Natural killer cell (primary cell): ENCODE measurements around the gene HPX. TPM values are rescaled to one million over a fixed set of nuclear protein-coding genes. Genes with fewer than 3 reads are reported as not detected.

Source experiments
- ATAC-seq, 3 donors: fragments of 150-1000 bp in 2 of 3; fragments of 200-7000 bp in 1 of 3; cut with Tn5 transposase; 1 replicate in 1 of 3; 2 replicates in 2 of 3; pipeline ENCODE4 v1.10.0; 2021; ENCODE audit warnings: mild to moderate bottlenecking in 2 of 3, moderate library complexity in 2 of 3
- DNase-seq, 2 donors: peaks; one replicate each; pipeline versions ENCODE4 v3.0.0 to v3.0.0-alpha.2; 2013 to 2021; ENCODE audit warnings: mixed read lengths in 1 of 2
- H3K27ac ChIP-seq: one replicate; pipeline ENCODE4 v1.5.1; 2013; ENCODE audit warnings: mild to moderate bottlenecking, low read length
- H3K27me3 ChIP-seq: one replicate; pipeline ENCODE4 v1.6.1; 2013; ENCODE audit warnings: low read length; ENCODE audit not compliant: control insufficient read depth, insufficient read depth
- H3K36me3 ChIP-seq: one replicate; pipeline ENCODE4 v1.6.1; 2013; ENCODE audit warnings: low read length; ENCODE audit not compliant: control insufficient read depth, insufficient read depth
- H3K4me1 ChIP-seq: one replicate; pipeline ENCODE4 v1.6.1; 2013; ENCODE audit warnings: low read length; ENCODE audit not compliant: control insufficient read depth, insufficient read depth
- H3K4me3 ChIP-seq: one replicate; pipeline ENCODE4 v1.5.1; 2013; ENCODE audit warnings: low read length
- H3K9me3 ChIP-seq: one replicate; pipeline ENCODE4 v1.6.1; 2013; ENCODE audit warnings: low read length; ENCODE audit not compliant: control insufficient read depth, insufficient read depth
- H3K27ac Mint-ChIP-seq, 2 donors: one replicate each; pipeline ENCODE4 v1.8.0; 2022; ENCODE audit warnings: mild to moderate bottlenecking in 2 of 2, mixed read lengths in 2 of 2, moderate library complexity in 1 of 2
- H3K27me3 Mint-ChIP-seq, 2 donors: one replicate each; pipeline ENCODE4 v1.8.0; 2022; ENCODE audit warnings: low read depth in 2 of 2, mixed read lengths in 2 of 2
- H3K36me3 Mint-ChIP-seq: one replicate; pipeline ENCODE4 v1.8.0; 2022; ENCODE audit warnings: mixed read lengths
- H3K4me1 Mint-ChIP-seq, 2 donors: one replicate each; pipeline ENCODE4 v1.8.0; 2022; ENCODE audit warnings: mixed read lengths in 2 of 2
- H3K4me3 Mint-ChIP-seq: one replicate; pipeline ENCODE4 v1.8.0; 2022; ENCODE audit warnings: mild to moderate bottlenecking, moderate library complexity, mixed read lengths
- H3K9me3 Mint-ChIP-seq, 2 donors: one replicate each; pipeline ENCODE4 v1.8.0; 2022; ENCODE audit warnings: mixed read lengths in 2 of 2
- CTCF ChIP-seq: fragments of 200-600 bp; IDR thresholded peaks from one replicate; pipeline ENCODE4 v1.8.0; 2022; ENCODE audit warnings: antibody characterized with exemption
- WGBS: methylation state at CpG from one replicate; pipeline ENCODE4 v1.1.7; 2013; ENCODE audit warnings: missing lambda C conversion rate; ENCODE audit not compliant: insufficient coverage; 5-methylcytosine and 5-hydroxymethylcytosine counted together
- intact Hi-C: fragments of 100-400 bp; cut with micrococcal nuclease; formaldehyde crosslinking; loops from one replicate; pipeline ENCODE4 v1.14.2; 2022
- total RNA-seq, 4 donors: library from RNA; stranded (reverse); fragments of 120-200 nt in 1 of 4; gene quantifications; one replicate each; pipeline versions ENCODE4 v1.2.3 to v1.2.4, GENCODE V29; 2013 to 2022

The HPX gene
- 1 to 10 TPM in 1 of 3 donors, under 1 TPM in 2; 0.35 to 1.5 (median 0.98) TPM for total RNA-seq
- 0.59 TPM for total RNA-seq (2013)

GRCh38 chr11:6440906-6441358 lies at the start of gene HPX:
Gene HPX, minus strand, starts transcription at chr11:6440987. Its CDS starts 24 bp downstream, at chr11:6440963.
- H3K27ac Mint-ChIP-seq, result no peak within 1 kb of the TSS
- TF ChIP-seq CTCF, result no peak
- DNase-seq (no peak), ATAC-seq (no peak)
- no peak within 1 kb of the TSS for H3K4me3 Mint-ChIP-seq
- Histone ChIP-seq H3K4me1 (peaks cover 17% of the 10 kb centered on the region), H3K27me3 (no peaks in the 10 kb centered on the region), H3K36me3 (no peaks in the 10 kb centered on the region), H3K27ac (no peak within 1 kb of the TSS), H3K4me3 (no peak within 1 kb of the TSS), H3K9me3 (no peaks in the 10 kb centered on the region)
- no peaks in the 10 kb centered on the region for H3K9me3 Mint-ChIP-seq
- 96% methylated on average over 3 of the region's 3 CpGs for WGBS
- no peaks in the 10 kb centered on the region for H3K4me1 Mint-ChIP-seq
- H3K27me3 Mint-ChIP-seq, result no peaks in the 10 kb centered on the region
- intact Hi-C loops, result no loop called here
- H3K36me3 Mint-ChIP-seq, result no peaks in the 10 kb centered on the region

- intact Hi-C loops, result no loop called here
- H3K27me3 ChIP-seq, result no peaks in the 10 kb centered on the region
- no peak overlapping the region for H3K27ac ChIP-seq
- TF ChIP-seq CTCF, result no peak
- 95% methylated on average over 4 of the region's 4 CpGs for WGBS
- Mint-ChIP-seq H3K27ac (no peak overlapping the region), H3K9me3 (no peaks in the 10 kb centered on the region), H3K4me3 (no peak overlapping the region), H3K27me3 (no peaks in the 10 kb centered on the region), H3K36me3 (no peaks in the 10 kb centered on the region), H3K4me1 (peaks cover 7 to 16% of the 10 kb centered on the region in 2 donors)
- no peak overlapping the region for H3K4me3 ChIP-seq
- ATAC-seq, result no peak
- H3K4me1 ChIP-seq, result no peaks in the 10 kb centered on the region
- DNase-seq, result no peak
- H3K9me3 ChIP-seq, result no peaks in the 10 kb centered on the region
- peaks cover 39% of the 10 kb centered on the region for H3K36me3 ChIP-seq
Measured at GRCh38 chr11:6489306-6489705, 48.5 kb upstream of the HPX start.

GRCh38 chr11:6488821-6489220 lies 48.0 kb upstream of the HPX start:
- TF ChIP-seq CTCF, result no peak
- 99% methylated on average over 3 of the region's 3 CpGs for WGBS
- ATAC-seq (no peak), DNase-seq (no peak)
- Histone ChIP-seq H3K4me1 (no peaks in the 10 kb centered on the region), H3K4me3 (no peak overlapping the region), H3K27me3 (no peaks in the 10 kb centered on the region), H3K36me3 (peaks cover 41% of the 10 kb centered on the region), H3K9me3 (no peaks in the 10 kb centered on the region), H3K27ac (no peak overlapping the region)
- Mint-ChIP-seq H3K9me3 (no peaks in the 10 kb centered on the region), H3K4me3 (no peak overlapping the region), H3K27ac (peak overlapping the region in 1 of 2 donors; percentile 59), H3K4me1 (peaks cover 7 to 16% of the 10 kb centered on the region in 2 donors), H3K36me3 (no peaks in the 10 kb centered on the region), H3K27me3 (no peaks in the 10 kb centered on the region)
- intact Hi-C loops, result no loop called here

- intact Hi-C loops, result no loop called here
- no peak for TF ChIP-seq CTCF
- Histone ChIP-seq H3K4me1 (no peaks in the 10 kb centered on the region), H3K27ac (no peak overlapping the region), H3K9me3 (no peaks in the 10 kb centered on the region), H3K4me3 (no peak overlapping the region), H3K36me3 (peaks cover 44% of the 10 kb centered on the region), H3K27me3 (no peaks in the 10 kb centered on the region)
- Mint-ChIP-seq H3K4me1 (peaks cover 8 to 20% of the 10 kb centered on the region in 2 donors), H3K27me3 (no peaks in the 10 kb centered on the region), H3K27ac (peak overlapping the region in 1 of 2 donors; percentile 59), H3K4me3 (no peak overlapping the region), H3K36me3 (no peaks in the 10 kb centered on the region), H3K9me3 (no peaks in the 10 kb centered on the region)
- ATAC-seq (peak in 1 of 3 donors; percentile 47), DNase-seq (no peak)
- WGBS, result 92% methylated on average over 4 of the region's 6 CpGs
Measured at GRCh38 chr11:6488342-6488741, 47.6 kb upstream of the HPX start.
